Peyer's patch (tissue), 4 donors: ENCODE measurements around the gene OXT.

Experiments
- CTCF ChIP-seq, 6 experiments: fragments of 450-650 bp in 4 of 6; fragments of 200-600 bp in 2 of 6; sonication (generic) in 1 of 6; IDR thresholded peaks; one replicate each; pipeline ENCODE4 v1.5.1; 2017 to 2019; ENCODE audit warnings: antibody characterized with exemption in 6 of 6, mild to moderate bottlenecking in 3 of 6, moderate library complexity in 1 of 6
- POLR2A ChIP-seq, 2 donors: fragments of 450-650 bp; IDR thresholded peaks; one replicate each; pipeline ENCODE4 v1.5.1; 2017; ENCODE audit warnings: antibody characterized with exemption in 2 of 2, mild to moderate bottlenecking in 2 of 2, moderate library complexity in 2 of 2

- TF ChIP-seq CTCF (IDR thresholded peaks at IDR 0.05) (no peak), POLR2A (IDR thresholded peaks at IDR 0.05) (no peak)
Observed at GRCh38 chr20:3047486-3048419, 23.7 kb upstream of the OXT start.
